ENCODE measurements around the gene B3GALT6.
"Not testable (repeated sequence)": the region's sequence is repeated elsewhere in the genome, so short reads cannot be mapped to it uniquely, and the experiment has no call there.

B3GALT6 gene

DNA sequence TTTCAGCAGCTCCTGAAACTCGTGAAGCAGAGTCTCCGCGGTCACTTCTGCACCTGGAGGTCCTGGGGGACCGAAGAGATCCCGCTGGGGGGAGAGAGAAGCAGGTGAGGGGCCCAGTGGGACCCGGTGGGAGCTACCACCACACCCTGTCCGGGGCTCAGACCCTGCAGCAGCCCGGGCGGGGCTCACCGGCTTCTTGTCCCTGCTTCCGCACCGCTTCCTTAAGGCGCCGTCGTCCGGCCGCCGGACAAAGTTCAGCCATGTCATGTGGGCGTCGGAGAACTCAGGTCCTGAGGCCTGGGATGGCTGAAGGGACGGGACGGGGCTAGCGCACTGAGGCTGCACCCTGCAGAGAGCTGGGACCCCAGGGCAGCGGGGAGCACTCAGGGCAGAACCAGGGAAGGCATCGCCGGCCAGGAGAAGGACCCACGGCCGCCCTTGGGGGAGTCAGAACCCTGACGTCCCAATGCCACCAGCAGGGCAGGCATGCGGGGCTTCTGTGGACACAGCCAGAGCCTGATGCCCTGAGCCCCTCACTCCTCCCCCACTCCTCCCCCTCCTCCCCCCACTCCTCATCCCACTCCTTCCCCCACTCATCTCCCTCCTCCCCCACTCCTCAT lies 12.3 kb downstream of the B3GALT6 start:
- DNase-seq (ENCODE audit: low spot score) = no peak

DNA sequence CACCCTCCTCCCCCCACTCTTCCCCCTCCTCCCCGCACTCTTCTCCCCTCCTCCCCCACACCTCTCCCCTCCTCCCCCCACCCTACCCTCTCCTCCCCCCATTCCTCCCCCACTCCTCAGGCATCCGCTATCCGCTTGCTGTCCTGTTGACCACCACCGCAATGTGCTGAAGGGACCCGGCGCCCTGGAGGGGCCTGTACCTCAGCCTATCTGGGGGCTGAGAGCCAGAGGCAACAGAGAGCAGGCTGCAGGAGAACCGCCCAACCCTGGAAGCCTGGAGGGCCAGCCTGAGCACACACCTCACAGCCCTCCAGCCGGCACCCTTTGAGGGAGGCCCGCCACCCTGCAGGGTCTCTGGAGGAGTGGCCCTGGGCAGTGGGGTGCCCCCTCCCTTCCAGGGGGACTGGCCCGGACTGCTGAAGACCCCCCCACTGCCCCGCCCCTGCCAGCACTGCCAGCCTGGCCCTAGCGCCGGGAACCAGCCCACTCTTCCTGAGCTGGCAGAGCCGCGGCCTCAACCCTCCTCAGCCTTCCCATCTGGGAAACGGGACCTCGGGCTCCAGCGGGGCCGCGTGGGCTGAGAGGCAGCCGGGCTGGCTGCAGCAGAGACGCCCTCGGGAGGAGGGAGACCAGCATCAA lies 13.3 kb downstream of the B3GALT6 start:
- no peak for DNase-seq (ENCODE audit: low spot score)

DNA sequence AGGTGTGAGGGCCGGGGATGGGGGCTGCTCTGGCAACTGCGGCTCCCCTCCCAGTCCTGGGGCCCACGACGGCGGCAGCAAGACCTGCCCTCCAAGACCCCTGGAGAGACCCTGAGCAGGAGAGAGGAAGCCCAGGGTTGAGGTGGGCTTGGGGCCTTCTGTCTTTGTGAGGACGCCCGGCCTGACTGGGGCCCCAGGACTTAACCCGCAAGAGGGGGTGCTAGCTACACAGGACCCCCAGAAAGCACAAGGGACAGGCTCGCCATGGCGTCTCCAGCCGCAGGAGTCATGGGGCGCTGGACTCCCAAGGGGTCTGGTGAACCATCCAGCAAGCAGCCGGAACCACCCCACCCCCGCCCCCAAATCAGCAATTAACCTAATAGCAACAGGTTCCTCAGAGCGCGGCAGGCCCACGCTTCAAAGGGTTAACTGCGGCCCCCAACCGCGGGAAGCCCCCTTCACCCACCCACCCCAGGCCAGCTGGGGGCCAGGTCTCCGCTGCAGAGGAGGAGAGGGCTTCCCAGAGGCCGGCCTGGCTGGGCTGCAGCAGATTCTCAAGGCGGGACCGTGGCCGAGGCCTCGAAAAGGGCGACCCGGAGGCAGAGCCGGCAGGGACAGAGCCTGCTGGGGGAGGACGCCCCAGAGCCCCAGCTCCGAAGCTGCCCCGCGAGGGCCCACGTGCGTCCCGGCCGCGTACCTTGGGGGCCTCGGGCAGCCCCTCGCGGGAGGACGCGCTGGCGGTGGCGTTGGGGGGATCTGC lies 14.0 kb downstream of the B3GALT6 start:
- DNase-seq (ENCODE audit: low spot score) = no peak

DNA sequence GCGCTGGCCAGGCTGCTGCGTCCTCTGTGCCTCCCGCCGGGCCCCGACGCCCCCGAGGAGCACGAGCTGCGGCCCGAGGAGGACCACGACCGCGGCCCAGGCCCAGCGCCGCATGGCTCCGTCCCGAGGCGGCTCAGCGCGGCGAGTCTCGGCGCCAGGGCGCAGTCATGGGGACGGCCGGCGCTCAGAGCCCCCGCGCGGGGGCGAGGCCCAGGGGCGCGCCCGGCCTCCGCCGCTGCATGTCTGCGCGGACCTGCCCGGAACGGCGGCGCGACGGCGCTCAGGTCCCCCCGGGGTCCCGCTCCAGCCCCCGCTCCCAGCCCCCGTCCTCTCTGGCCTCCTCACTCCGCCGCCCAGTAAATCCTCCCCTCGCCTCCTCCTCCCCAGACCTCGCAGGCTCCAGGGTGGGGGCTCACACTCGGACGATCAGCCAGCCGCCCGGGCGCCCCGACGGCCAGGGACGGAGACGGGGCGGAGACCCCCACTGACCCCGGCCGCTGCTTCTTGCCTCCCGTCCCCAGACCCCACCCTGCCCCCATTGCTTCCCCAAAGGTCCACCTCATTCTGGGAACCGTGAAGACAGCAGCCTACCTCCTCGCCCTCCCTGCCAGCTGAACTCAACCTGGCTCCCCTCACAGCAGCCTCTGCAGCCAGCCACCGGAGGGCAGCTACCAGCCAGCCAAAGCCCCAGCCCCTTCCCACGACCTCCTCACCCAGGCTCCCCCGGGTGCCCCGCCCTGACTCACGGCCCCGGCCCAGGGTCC lies 14.7 kb downstream of the B3GALT6 start, which contains the start of gene C1QTNF12:
Gene C1QTNF12, minus strand, starts transcription at position 146 of the 764 bp plus-strand sequence. Its CDS starts 32 bp downstream, at position 114.
- DNase-seq (ENCODE audit: low spot score) = no peak

DNA sequence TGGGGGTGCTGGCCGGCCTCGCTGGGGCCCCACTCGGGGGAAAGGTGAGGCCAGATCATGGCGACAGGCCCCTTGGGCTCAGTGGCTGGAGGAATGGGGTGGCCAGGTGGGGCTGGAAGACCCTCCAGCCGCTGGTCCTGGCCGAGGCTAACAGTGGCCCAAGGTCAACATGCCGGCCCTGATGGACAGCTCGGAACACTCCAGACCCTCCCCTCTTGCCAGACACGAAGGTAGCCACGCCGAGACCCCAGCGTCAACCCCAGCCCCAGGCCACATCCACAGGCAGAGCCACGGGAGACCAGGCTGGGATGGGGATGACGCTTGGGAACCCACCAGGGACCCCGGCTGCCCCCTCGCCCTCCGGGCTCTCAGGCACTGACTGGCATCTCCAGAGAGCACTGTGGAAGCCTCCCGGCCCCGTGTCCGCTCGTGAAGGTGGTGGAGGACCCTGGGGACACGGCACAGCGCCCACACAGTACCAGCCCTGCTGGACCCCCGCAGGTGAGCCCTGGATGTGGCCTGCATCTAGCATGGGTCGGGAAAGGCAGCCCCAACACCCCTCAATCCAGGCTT lies 15.4 kb downstream of the B3GALT6 start:
- no peak for DNase-seq (ENCODE audit: low spot score)

DNA sequence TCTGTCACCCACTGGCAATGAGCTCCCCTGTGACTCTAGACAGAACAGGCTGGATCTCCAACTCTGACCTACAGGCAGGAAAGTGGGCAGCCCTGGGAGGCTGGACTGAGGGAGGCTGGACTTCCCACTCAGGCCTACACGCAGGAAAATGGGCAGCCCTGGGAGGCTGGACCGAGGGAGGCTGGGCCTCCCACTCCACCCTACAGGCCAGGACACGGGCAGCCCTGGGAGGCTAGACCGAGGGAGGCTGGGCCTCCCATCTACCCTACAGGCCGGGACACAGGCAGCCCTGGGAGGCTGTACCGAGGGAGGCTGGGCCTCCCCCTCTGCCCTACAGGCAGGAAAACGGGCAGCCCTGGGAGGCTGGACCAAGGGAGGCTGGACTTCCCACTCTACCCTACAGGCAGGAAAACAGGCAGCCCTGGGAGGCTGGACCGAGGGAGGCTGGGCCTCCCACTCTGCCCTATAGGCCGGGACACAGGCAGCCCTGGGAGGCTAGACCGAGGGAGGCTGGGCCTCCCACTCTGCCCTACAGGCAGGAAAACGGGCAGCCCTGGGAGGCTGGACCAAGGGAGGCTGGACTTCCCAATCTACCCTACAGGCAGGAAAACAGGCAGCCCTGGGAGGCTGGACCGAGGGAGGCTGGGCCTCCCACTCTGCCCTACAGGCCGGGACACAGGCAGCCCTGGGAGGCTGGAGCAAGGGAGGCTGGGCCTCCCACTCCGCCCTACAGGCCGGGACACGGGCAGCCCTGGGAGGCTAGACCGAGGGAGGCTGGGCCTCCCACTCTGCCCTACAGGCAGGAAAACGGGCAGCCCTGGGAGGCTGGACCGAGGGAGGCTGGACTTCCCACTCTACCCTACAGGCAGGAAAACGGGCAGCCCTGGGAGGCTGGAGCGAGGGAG lies 16.2 kb downstream of the B3GALT6 start:
- not testable (repeated sequence) for DNase-seq (ENCODE audit: low spot score)

DNA sequence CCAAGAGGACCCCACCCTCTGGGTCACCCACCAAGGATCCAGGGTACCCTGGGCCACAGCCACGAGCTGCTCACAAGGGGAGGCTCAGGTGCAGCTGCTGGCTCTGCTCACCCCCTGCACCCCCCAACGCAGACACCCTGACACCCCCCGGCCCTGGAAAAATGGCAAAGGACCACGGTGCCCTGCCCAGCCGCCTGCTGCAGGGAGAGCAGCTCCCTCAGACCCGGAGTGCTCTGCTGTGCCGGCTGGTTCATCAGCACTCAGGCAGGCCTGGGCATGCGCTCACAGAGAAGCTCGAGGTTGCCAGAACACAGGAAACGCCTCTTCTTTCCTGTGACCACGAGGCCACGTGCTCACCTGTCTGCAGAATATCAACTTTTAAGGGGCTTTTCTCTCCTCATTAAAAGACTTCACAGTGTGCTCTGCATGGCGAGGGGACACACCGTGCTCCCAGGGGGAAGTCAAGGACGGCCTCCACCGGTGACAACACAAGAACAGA lies 18.8 kb downstream of the B3GALT6 start:
- no peak for DNase-seq (ENCODE audit: low spot score)

DNA sequence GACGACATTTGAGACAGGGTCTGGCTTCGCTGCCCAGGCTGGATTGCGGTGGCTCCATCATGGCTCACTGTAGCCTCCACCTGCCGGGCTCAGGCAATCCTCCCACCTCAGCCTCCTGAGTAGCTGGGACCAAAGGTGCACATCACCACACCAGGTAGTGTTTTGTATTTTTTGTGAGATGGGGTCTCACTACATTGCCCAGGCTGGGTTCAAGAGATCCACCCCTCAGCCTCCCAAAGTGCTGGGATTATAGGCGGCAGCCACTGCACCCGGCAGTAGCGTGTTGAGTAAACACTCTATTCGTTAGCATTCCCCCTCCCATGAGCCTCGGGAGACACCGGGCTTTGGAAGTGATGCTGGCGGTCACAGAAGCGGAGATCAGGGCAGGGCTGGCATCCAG lies 21.3 kb downstream of the B3GALT6 start:
- DNase-seq (ENCODE audit: low spot score) = no peak

DNA sequence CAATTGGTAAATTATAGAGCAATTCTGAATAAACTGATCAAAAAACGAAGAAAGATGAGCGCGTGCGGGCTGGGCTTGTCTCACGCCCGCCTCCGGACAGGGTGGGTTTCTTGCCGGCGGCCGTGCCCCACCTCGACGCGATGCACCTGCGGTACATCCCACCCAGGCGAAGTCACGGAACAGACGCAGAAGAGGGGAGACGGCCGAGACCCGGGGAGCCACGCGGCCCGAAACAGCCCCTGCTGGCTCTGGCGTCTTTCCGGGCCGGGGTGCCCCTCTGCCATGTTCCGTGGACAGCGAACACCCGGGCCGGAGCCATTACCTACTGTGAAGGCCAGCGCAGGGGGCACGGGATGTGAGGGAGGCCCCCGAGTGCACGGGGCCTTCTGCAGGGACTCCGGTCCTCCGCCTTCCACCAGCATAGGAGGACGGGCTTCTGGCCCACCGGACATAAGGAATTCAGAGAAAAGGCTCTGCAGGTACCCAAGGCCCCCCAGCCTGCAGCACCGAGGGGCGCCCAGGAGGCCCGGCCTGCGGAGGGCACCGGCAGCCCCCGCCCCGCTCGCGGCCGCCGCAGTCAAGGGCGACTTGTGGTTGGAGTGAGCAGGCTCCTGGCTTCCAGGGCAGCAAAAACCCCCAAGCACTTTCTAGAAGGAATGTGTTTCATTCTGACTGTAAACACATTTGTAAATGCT lies 22.1 kb downstream of the B3GALT6 start:
- no peak for DNase-seq (ENCODE audit: low spot score)

DNA sequence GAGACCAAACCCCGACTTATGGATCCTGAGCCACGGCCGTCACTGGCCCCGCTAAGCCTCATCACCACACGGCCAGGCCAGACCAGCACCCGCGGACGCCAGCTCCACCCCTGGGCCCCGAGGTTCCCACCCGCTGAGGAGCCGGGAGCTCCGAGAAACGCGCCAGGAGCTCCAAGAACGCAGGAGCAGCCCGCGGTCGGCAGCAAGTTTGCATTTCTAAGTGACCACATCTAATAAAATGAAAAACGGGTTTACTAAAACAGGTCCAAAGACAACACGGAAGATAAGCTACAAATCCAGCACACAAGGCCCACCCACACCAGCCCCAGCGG lies 22.6 kb downstream of the B3GALT6 start:
- no peak for DNase-seq (ENCODE audit: low spot score)

DNA sequence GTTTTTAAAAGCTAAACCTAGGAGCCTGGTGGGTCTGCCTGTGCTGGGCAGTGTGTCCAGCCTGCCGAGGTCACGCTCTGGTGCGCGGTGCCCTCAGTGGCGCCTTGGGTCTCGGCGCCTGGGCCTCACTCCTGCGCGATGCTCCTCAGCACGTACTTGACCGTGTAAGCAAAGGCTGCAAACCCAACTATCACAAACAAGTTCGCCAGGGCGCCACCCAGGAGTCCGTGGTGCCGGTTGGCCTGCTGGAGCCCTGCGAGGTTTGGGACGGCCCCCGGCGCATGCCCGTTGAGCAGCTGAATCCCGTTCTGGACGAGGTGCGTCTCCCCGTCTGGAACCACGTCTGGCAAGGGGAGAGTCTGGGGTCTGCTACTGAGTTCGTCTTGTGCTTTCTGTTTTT lies 23.0 kb downstream of the B3GALT6 start:
- no peak for DNase-seq (ENCODE audit: low spot score)

DNA sequence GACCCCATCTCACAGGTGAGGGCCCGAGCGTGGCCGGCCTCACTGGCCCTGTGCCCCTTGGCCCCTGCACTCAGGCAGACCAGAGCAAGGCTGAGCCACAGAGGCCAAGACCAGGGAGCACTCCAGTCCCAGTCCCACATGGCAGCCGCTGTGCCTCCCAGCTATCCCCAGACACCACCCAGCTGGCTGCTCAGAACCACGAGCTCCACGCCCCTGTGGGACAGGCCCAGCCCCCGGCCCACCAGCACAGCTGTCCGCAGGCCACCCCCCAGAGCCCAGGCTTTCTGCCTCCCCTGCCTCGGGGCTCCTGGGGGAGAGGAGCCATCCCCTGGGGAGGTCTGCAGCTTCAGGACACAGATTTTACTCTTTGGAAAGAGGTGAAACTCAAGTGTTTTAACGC lies 23.6 kb downstream of the B3GALT6 start:
- DNase-seq (ENCODE audit: low spot score) = no peak

DNA sequence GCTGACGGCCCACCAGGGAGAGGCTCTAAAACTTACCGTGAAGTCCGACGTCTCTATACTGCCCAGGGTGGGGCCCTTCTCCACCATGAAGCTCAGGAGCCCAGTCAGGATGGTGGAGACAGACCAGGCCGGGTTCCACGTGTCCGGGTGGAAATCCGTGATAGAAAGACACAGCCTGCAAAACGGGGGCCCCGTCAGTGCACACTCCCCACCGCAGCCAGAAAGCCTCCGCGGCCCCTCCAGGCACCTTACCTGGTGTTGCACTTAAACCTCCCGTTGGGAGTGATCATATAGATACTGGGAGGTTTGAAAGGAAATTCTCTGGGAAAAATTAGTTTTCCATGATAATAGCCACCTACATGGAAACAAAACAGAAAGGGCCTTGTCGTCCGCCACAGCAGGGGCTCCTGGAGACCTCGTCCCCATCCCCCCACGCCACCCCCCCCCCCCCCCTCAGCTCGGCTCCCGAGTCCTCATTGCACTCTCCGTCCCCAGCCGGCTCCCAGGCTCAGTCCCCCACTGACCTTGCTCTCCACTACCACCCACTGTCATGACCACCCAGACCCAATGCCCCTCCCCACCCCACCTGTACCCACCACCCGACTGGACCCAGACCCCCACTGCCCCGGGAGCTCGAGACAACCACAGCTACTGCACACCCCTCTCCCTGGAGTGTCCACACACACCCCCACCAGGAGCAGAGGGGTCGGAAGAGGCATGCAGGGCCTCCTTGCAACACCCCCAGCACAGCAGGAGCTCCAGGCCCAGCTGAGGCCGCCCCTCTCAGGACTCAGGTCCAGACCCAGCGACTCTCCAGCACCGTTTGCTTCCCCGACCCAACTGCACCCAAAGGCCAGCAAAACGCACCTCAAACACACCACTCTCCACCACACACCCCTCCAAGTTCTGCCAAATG lies 25.2 kb downstream of the B3GALT6 start:
- DNase-seq (ENCODE audit: low spot score) = no peak

DNA sequence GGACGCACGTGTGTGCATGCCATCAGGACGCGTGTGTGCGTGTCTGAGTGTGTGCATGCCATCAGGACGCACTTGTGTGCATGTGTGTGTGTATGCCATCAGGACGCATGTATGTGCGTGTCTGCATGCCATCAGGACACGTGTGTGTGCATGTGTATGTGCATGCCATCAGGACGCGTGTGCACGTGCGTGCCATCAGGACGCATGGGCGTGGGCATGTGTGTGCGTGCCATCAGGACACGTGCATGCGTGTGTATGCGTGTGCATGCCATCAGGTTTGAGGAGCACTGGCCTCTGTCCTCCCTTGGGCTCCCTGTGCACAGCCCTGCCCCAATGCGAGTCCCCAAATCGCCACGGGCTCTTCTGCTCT lies 27.1 kb downstream of the B3GALT6 start:
- no peak for DNase-seq (ENCODE audit: low spot score)

DNA sequence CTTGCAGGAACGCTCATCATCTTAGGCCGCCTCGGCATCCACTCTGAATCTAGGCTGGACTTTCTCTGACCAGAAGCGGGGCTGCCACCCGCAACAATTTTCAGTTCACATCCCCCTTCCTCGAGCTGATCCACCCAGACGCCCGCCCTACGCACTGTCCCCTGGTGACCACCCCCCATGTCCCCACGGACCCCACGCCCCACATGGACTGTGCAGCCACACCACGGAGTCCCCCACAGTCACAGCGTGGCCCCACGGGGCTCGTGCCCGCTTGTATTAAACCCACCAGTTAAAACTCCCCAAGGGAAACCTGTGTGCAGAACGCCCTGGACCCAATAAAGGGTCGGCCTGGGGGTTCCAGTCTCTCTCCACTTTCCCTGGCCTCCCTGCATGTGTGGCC lies 27.5 kb downstream of the B3GALT6 start:
- DNase-seq (ENCODE audit: low spot score) = no peak

DNA sequence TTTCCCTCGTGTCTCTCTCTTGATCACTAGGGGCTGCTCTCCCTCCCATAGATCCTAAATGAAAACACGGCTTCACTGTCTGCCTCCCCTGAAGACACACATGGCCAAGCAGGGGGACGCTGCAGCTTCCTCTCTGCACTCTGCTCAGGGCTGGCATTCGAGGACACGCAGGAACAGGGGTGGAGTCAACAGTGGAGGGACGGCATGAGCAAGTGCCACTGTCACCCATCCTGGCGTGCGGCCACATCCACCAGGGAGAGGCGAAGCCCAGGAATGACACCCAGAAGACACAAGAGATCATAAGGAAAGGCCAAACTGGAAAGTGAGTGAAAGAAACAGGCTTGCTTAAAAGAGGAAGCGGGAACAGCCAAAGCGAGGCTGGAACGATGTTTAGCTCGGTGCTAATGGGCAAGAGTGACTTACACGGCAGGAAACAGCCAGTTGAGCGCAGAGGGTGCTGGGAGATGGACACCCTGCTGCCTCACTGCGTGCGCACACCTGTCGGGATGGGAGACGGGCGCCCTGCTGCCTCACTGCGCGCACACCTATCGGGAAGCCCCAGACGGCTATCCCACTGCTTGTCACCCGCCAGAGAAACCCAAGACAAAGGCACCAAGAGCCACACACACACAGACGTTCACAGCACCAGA lies 28.0 kb downstream of the B3GALT6 start:
- peak; percentile 38 for DNase-seq (ENCODE audit: low spot score)

DNA sequence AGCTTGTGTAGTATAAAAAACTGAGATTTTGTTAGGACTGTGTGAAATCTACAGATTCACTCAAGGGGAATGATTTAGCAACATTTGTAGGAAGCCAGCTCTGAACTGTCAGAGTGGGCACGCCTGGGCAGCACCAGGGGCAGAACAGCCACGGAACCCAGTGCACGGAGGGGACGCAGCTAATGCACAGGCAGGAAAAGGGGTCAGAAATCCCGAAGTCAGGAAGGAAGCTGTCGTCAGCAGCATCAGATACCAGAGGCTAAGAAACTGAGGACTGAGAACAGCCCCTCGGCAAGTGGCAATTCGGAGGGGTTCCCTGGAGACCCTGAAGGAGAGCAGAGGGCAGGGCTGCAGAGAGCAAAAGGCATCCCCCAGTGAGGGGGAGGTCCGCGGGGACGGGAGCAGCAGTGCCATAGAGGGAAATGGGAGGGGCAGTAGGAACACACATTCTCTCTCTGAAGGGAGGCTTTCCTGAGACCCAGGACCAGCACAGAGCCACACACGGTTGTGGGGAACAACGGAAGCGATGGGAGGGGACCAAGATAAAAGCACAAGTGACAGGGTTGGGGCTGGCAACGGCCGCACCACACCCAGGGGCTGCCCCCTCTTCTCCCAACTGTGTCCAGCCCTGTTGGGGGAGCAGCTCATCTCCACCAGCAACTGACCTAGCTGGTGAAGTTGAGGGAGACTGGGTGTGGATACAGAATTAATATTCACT lies 29.0 kb downstream of the B3GALT6 start:
- DNase-seq (ENCODE audit: low spot score) = no peak

DNA sequence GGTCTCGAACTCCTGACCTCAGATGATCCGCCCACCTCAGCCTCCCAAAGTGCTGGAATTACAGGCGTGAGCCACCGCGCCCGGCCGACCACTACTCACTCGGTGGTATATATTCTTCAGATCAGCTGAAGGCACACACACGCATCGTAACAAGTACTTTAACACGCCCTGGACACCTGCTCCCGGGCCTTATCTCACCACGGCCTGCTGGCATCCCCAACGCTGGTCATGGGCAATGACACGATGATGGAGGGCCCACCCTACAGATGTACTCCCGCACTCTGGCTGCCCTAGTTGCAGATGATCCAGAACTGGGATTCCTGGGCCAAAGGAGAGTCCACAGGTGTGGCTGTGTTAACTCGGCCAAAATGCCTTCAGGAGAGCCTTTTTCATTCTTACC lies 30.0 kb downstream of the B3GALT6 start:
- DNase-seq (ENCODE audit: low spot score) = no peak
